ENCODE measurements around the gene FAM171A1. TPM values are rescaled to one million over a fixed set of nuclear protein-coding genes. Genes with fewer than 3 reads are reported as not detected.
"Not testable (repeated sequence)": the region's sequence is repeated elsewhere in the genome, so short reads cannot be mapped to it uniquely, and the experiment has no call there.

The FAM171A1 gene
- total and polyA plus RNA-seq, 7 experiments from 2014 or later, result 3.2 to 14.5 (median 7.2) TPM

- Mint-ChIP-seq H3K27ac (no peak overlapping the region), H3K4me3 (no peak overlapping the region), H3K9me3 (no peaks in the 10 kb centered on the region), H3K36me3 (no peaks in the 10 kb centered on the region), H3K27me3 (peaks cover 0 to 15% (median 8%) of the 10 kb centered on the region in 5 donors), H3K4me1 (no peaks in the 10 kb centered on the region)
- CTCF ChIA-PET, result no interaction called here
- intact Hi-C loops (cut with micrococcal nuclease), result no loop called here
- POLR2A ChIA-PET, result no interaction called here
- DNase-seq (no peak), ATAC-seq (no peak)
- Histone ChIP-seq H3K27ac (ENCODE audit: low read depth, low read length) (no peak overlapping the region), H3K36me3 (ENCODE audit: control insufficient read depth in 2 of 3, insufficient read depth in 3 of 3, low read length in 3 of 3) (no peaks in the 10 kb centered on the region), H3K9me3 (ENCODE audit: control insufficient read depth in 2 of 3, low read length in 3 of 3) (no peaks in the 10 kb centered on the region), H3K4me1 (ENCODE audit: control insufficient read depth in 2 of 2, insufficient read depth in 2 of 2, low read length in 2 of 2) (no peaks in the 10 kb centered on the region), H3K27me3 (ENCODE audit: control insufficient read depth in 2 of 2, insufficient read depth in 2 of 2, low read length in 2 of 2) (no peaks in the 10 kb centered on the region), H3K4me3 (ENCODE audit: low read length) (no peak overlapping the region)
Measured at GRCh38 chr10:15391491-15391890, 20.4 kb upstream of the FAM171A1 start.

GRCh38 chr10:15388172-15388571 lies 17.1 kb upstream of the FAM171A1 start:
- H3K27ac Mint-ChIP-seq; H3K36me3 Mint-ChIP-seq; ATAC-seq; H3K36me3 ChIP-seq (ENCODE audit: control insufficient read depth in 2 of 3, insufficient read depth in 3 of 3, low read length in 3 of 3); H3K27me3 ChIP-seq (ENCODE audit: control insufficient read depth in 2 of 2, insufficient read depth in 2 of 2, low read length in 2 of 2); H3K4me3 ChIP-seq (ENCODE audit: low read length); H3K9me3 ChIP-seq (ENCODE audit: control insufficient read depth in 2 of 3, low read length in 3 of 3); H3K4me1 ChIP-seq (ENCODE audit: control insufficient read depth in 2 of 2, insufficient read depth in 2 of 2, low read length in 2 of 2); H3K4me3 Mint-ChIP-seq; H3K27ac ChIP-seq (ENCODE audit: low read depth, low read length); DNase-seq; intact Hi-C loops (cut with micrococcal nuclease); CTCF ChIA-PET; H3K9me3 Mint-ChIP-seq; POLR2A ChIA-PET; H3K4me1 Mint-ChIP-seq: not testable (repeated sequence)
- peaks cover 20 to 32% (median 27%) of the 10 kb centered on the region in 5 donors for H3K27me3 Mint-ChIP-seq

- ATAC-seq, result no peak
- no peak overlapping the region for H3K27ac ChIP-seq (ENCODE audit: low read depth, low read length)
- no peaks in the 10 kb centered on the region for H3K36me3 ChIP-seq (ENCODE audit: control insufficient read depth in 2 of 3, insufficient read depth in 3 of 3, low read length in 3 of 3)
- ChIA-PET CTCF (interaction anchor here (0.6 kb wide), 1 partner anchor 19 kb away, joined by 3 read pairs; no protein-coding TSS in a partner anchor), POLR2A (no interaction called here)
- H3K4me3 ChIP-seq (ENCODE audit: low read length), result no peak overlapping the region
- Mint-ChIP-seq H3K27ac (no peak overlapping the region), H3K4me3 (no peak overlapping the region), H3K9me3 (peaks cover 0 to 4% (median 0%) of the 10 kb centered on the region in 11 donors), H3K4me1 (peaks cover 0 to 3% (median 0%) of the 10 kb centered on the region in 7 donors), H3K36me3 (peaks cover 0 to 4% (median 0%) of the 10 kb centered on the region in 5 donors), H3K27me3 (peaks cover 25 to 40% (median 32%) of the 10 kb centered on the region in 5 donors)
- no peaks in the 10 kb centered on the region for H3K9me3 ChIP-seq (ENCODE audit: control insufficient read depth in 2 of 3, low read length in 3 of 3)
- no peaks in the 10 kb centered on the region for H3K4me1 ChIP-seq (ENCODE audit: control insufficient read depth in 2 of 2, insufficient read depth in 2 of 2, low read length in 2 of 2)
- intact Hi-C loops (cut with micrococcal nuclease), result no loop called here
- DNase-seq, result no peak
- H3K27me3 ChIP-seq (ENCODE audit: control insufficient read depth in 2 of 2, insufficient read depth in 2 of 2, low read length in 2 of 2), result no peaks in the 10 kb centered on the region
Measured at GRCh38 chr10:15387021-15387420, 15.9 kb upstream of the FAM171A1 start.

GRCh38 chr10:15385552-15386455 lies 14.7 kb upstream of the FAM171A1 start:
- Mint-ChIP-seq H3K27ac (no peak overlapping the region), H3K4me3 (no peak overlapping the region), H3K36me3 (peaks cover 0 to 4% (median 0%) of the 10 kb centered on the region in 5 donors), H3K9me3 (peaks cover 0 to 5% (median 0%) of the 10 kb centered on the region in 11 donors), H3K27me3 (peaks cover 32 to 43% (median 42%) of the 10 kb centered on the region in 5 donors), H3K4me1 (peaks cover 0 to 4% (median 0%) of the 10 kb centered on the region in 7 donors)
- ATAC-seq (no peak), DNase-seq (no peak)
- ChIA-PET CTCF (no interaction called here), POLR2A (interaction anchor here (0.7 kb wide), 1 partner anchor 153 kb away, joined by 3 read pairs; no protein-coding TSS in a partner anchor)
- intact Hi-C loops (cut with micrococcal nuclease), result no loop called here
- Histone ChIP-seq H3K4me3 (ENCODE audit: low read length) (no peak overlapping the region), H3K27ac (ENCODE audit: low read depth, low read length) (no peak overlapping the region), H3K4me1 (ENCODE audit: control insufficient read depth in 2 of 2, insufficient read depth in 2 of 2, low read length in 2 of 2) (no peaks in the 10 kb centered on the region), H3K36me3 (ENCODE audit: control insufficient read depth in 2 of 3, insufficient read depth in 3 of 3, low read length in 3 of 3) (no peaks in the 10 kb centered on the region), H3K27me3 (ENCODE audit: control insufficient read depth in 2 of 2, insufficient read depth in 2 of 2, low read length in 2 of 2) (no peaks in the 10 kb centered on the region), H3K9me3 (ENCODE audit: control insufficient read depth in 2 of 3, low read length in 3 of 3) (no peaks in the 10 kb centered on the region)

- ChIA-PET POLR2A (no interaction called here), CTCF (no interaction called here)
- H3K4me3 ChIP-seq (ENCODE audit: low read length), result no peak overlapping the region
- intact Hi-C loops (cut with micrococcal nuclease), result no loop called here
- no peaks in the 10 kb centered on the region for H3K9me3 ChIP-seq (ENCODE audit: control insufficient read depth in 2 of 3, low read length in 3 of 3)
- DNase-seq (no peak), ATAC-seq (no peak)
- H3K27ac ChIP-seq (ENCODE audit: low read depth, low read length), result no peak overlapping the region
- Mint-ChIP-seq H3K36me3 (peaks cover 0 to 4% (median 0%) of the 10 kb centered on the region in 5 donors), H3K4me1 (peaks cover 0 to 4% (median 0%) of the 10 kb centered on the region in 7 donors), H3K27me3 (peaks cover 38 to 53% (median 44%) of the 10 kb centered on the region in 5 donors), H3K4me3 (no peak overlapping the region), H3K9me3 (peaks cover 0 to 5% (median 0%) of the 10 kb centered on the region in 11 donors), H3K27ac (no peak overlapping the region)
- no peaks in the 10 kb centered on the region for H3K4me1 ChIP-seq (ENCODE audit: control insufficient read depth in 2 of 2, insufficient read depth in 2 of 2, low read length in 2 of 2)
- H3K36me3 ChIP-seq (ENCODE audit: control insufficient read depth in 2 of 3, insufficient read depth in 3 of 3, low read length in 3 of 3), result no peaks in the 10 kb centered on the region
- H3K27me3 ChIP-seq (ENCODE audit: control insufficient read depth in 2 of 2, insufficient read depth in 2 of 2, low read length in 2 of 2), result no peaks in the 10 kb centered on the region
Measured at GRCh38 chr10:15381420-15381819, 10.3 kb upstream of the FAM171A1 start.

- Histone ChIP-seq H3K27me3 (ENCODE audit: control insufficient read depth in 2 of 2, insufficient read depth in 2 of 2, low read length in 2 of 2) (no peaks in the 10 kb centered on the region), H3K36me3 (ENCODE audit: control insufficient read depth in 2 of 3, insufficient read depth in 3 of 3, low read length in 3 of 3) (no peaks in the 10 kb centered on the region), H3K4me1 (ENCODE audit: control insufficient read depth in 2 of 2, insufficient read depth in 2 of 2, low read length in 2 of 2) (no peaks in the 10 kb centered on the region), H3K27ac (ENCODE audit: low read depth, low read length) (no peak overlapping the region), H3K9me3 (ENCODE audit: control insufficient read depth in 2 of 3, low read length in 3 of 3) (no peaks in the 10 kb centered on the region), H3K4me3 (ENCODE audit: low read length) (no peak overlapping the region)
- peaks cover 0 to 2% (median 0%) of the 10 kb centered on the region in 11 donors for H3K9me3 Mint-ChIP-seq
- DNase-seq (no peak), ATAC-seq (no peak)
- CTCF ChIA-PET, result no interaction called here
- no peak overlapping the region for H3K4me3 Mint-ChIP-seq
- H3K4me1 Mint-ChIP-seq, result peaks cover 0 to 4% (median 0%) of the 10 kb centered on the region in 7 donors
- H3K27me3 Mint-ChIP-seq, result peaks cover 19 to 52% (median 25%) of the 10 kb centered on the region in 5 donors
- POLR2A ChIA-PET, result no interaction called here
- intact Hi-C loops (cut with micrococcal nuclease), result loop anchor here in 1 of 2 donors (10.0 kb wide), 1 partner anchor 114 kb away; no protein-coding TSS in a partner anchor
- no peaks in the 10 kb centered on the region for H3K36me3 Mint-ChIP-seq
- no peak overlapping the region for H3K27ac Mint-ChIP-seq
Measured at GRCh38 chr10:15379078-15379477, 8.0 kb upstream of the FAM171A1 start.
